HG02884 (cell line): ENCODE data around the gene KATNB1.
"Not testable (repeated sequence)": the region's sequence is repeated elsewhere in the genome, so short reads cannot be mapped to it uniquely, and the experiment has no call there.

Experiments used
- ATAC-seq: cut with Tn5 transposase; IDR thresholded peaks from one replicate; pipeline ENCODE4 v1.9.1; 2021; ENCODE audit warnings: mild to moderate bottlenecking, moderate library complexity; ENCODE audit not compliant: unreplicated experiment

The KATNB1 gene

GRCh38 chr16:57724531-57724930 lies 11.0 kb upstream of the KATNB1 start:
- no peak for ATAC-seq

GRCh38 chr16:57725151-57725550 lies 10.4 kb upstream of the KATNB1 start:
- ATAC-seq, result no peak

GRCh38 chr16:57725554-57725953 lies 10.0 kb upstream of the KATNB1 start:
- ATAC-seq, result no peak

- ATAC-seq, result no peak
These were observed 9.6 kb upstream of the KATNB1 start for GRCh38 chr16:57725976-57726375.

- no peak for ATAC-seq
These were observed 9.1 kb upstream of the KATNB1 start for GRCh38 chr16:57726433-57726947.

- ATAC-seq, result no peak
These were observed 8.0 kb upstream of the KATNB1 start for GRCh38 chr16:57727610-57728009.

- ATAC-seq, result no peak
These were observed 7.0 kb upstream of the KATNB1 start for GRCh38 chr16:57728336-57729181.

GRCh38 chr16:57729182-57729484 lies 6.4 kb upstream of the KATNB1 start:
- ATAC-seq, result no peak

- ATAC-seq, result not testable (repeated sequence)
These were observed 5.7 kb upstream of the KATNB1 start for GRCh38 chr16:57729852-57730251.

GRCh38 chr16:57730771-57731730 lies 4.5 kb upstream of the KATNB1 start:
- no peak for ATAC-seq

- no peak for ATAC-seq
These were observed 3.5 kb upstream of the KATNB1 start for GRCh38 chr16:57732037-57732436.

- ATAC-seq, result no peak
These were observed 2.9 kb upstream of the KATNB1 start for GRCh38 chr16:57732714-57733113.

GRCh38 chr16:57734308-57734924 lies 1.2 kb upstream of the KATNB1 start:
- ATAC-seq, result no peak

GRCh38 chr16:57734925-57735754 lies 430 bp upstream of the KATNB1 start:
- peak; percentile 79 for ATAC-seq

- ATAC-seq, result no peak
These were observed 1.1 kb downstream of the KATNB1 start for GRCh38 chr16:57736419-57737351.

GRCh38 chr16:57738844-57739243 lies 3.3 kb downstream of the KATNB1 start:
- ATAC-seq, result no peak

- no peak for ATAC-seq
These were observed 4.3 kb downstream of the KATNB1 start for GRCh38 chr16:57739756-57740422.

GRCh38 chr16:57740423-57741071 lies 5.0 kb downstream of the KATNB1 start:
- ATAC-seq, result no peak
